Neural cell (in vitro differentiated cells): ENCODE data around the gene MTHFD1L. TPM values are rescaled to one million over a fixed set of nuclear protein-coding genes. Genes with fewer than 3 reads are reported as not detected.

Experiments used
- H2AFZ ChIP-seq: fragments of 200-600, 300-800 bp; sonication (generic), shearing (Covaris generic); 2 replicates; pipeline ENCODE4 v1.6.0; 2014; ENCODE audit warnings: low read depth, mild to moderate bottlenecking, antibody characterized with exemption, low read length, moderate library complexity
- H3F3A ChIP-seq: fragments of 200-600 bp; shearing (Covaris generic); 2 replicates; pipeline ENCODE4 v1.6.1; 2016; ENCODE audit warnings: mild to moderate bottlenecking, moderate library complexity, mixed read lengths, antibody characterized with exemption, low read length; ENCODE audit not compliant: insufficient read depth, poor library complexity, severe bottlenecking
- H3K27ac ChIP-seq: fragments of 200-600, 300-800 bp; sonication (generic), shearing (Covaris generic); 2 replicates; pipeline ENCODE4 v1.5.1; 2014; ENCODE audit warnings: mild to moderate bottlenecking, low read length, moderate library complexity
- H3K27me3 ChIP-seq: fragments of 300-800, 200-600 bp; sonication (generic), shearing (Covaris generic); 2 replicates; pipeline ENCODE4 v1.6.0; 2014; ENCODE audit warnings: mild to moderate bottlenecking, low read depth, low read length, moderate library complexity; ENCODE audit not compliant: insufficient read depth
- H3K36me3 ChIP-seq: fragments of 300-800, 200-600 bp; sonication (generic), shearing (Covaris generic); 2 replicates; pipeline ENCODE4 v1.5.1; 2014; ENCODE audit warnings: mild to moderate bottlenecking, antibody characterized with exemption, low read length, moderate library complexity; ENCODE audit not compliant: insufficient read depth
- H3K4me2 ChIP-seq: fragments of 300-800, 200-600 bp; sonication (generic), shearing (Covaris generic); 2 replicates; pipeline ENCODE4 v1.6.0; 2014; ENCODE audit warnings: mild to moderate bottlenecking, low read length
- H3K4me3 ChIP-seq: fragments of 300-800, 200-600 bp; sonication (generic), shearing (Covaris generic); 2 replicates; pipeline ENCODE4 v1.5.1; 2014; ENCODE audit warnings: mild to moderate bottlenecking, low read length, moderate library complexity
- H3K79me2 ChIP-seq: fragments of 200-600 bp; shearing (Covaris generic); replicated peaks from 2 replicates; pipeline ENCODE4 v1.6.0; 2014; ENCODE audit warnings: mild to moderate bottlenecking, low read length, moderate library complexity; ENCODE audit not compliant: insufficient read depth
- H3K9ac ChIP-seq: fragments of 300-800, 200-600 bp; sonication (generic), shearing (Covaris generic); 2 replicates; pipeline ENCODE4 v1.6.1; 2016; ENCODE audit warnings: mild to moderate bottlenecking, low read length, mixed read lengths
- H3K9me2 ChIP-seq: fragments of 200-600 bp; shearing (Covaris generic); 2 replicates; pipeline ENCODE4 v1.6.1; 2016; ENCODE audit warnings: mild to moderate bottlenecking, low read length, mixed read lengths; ENCODE audit not compliant: insufficient read depth
- H3K9me3 ChIP-seq: fragments of 200-600, 300-800 bp; sonication (generic), shearing (Covaris generic); 2 replicates; pipeline ENCODE4 v1.6.1; 2016; ENCODE audit warnings: mild to moderate bottlenecking, mixed run types, low read length, moderate library complexity, mixed read lengths
- H4K20me1 ChIP-seq: fragments of 200-600 bp; shearing (Covaris generic); 2 replicates; pipeline ENCODE4 v1.6.1; 2016; ENCODE audit warnings: mild to moderate bottlenecking, mixed run types; ENCODE audit not compliant: insufficient read depth
- CTCF ChIP-seq: fragments of 450-650 bp; IDR thresholded peaks from 2 replicates; pipeline ENCODE4 v1.5.1; 2014; ENCODE audit warnings: antibody characterized with exemption, mild to moderate bottlenecking, moderate library complexity; ENCODE audit not compliant: poor library complexity, severe bottlenecking
- EP300 ChIP-seq: fragments of 450-650 bp; conservative IDR thresholded peaks from 2 replicates; pipeline ENCODE4 v1.6.1; 2014; ENCODE audit warnings: antibody characterized with exemption, mild to moderate bottlenecking, moderate library complexity; ENCODE audit not compliant: poor library complexity, severe bottlenecking
- EZH2 ChIP-seq: fragments of 200-600, 300-800 bp; shearing (Covaris generic), sonication (generic); IDR thresholded peaks from 2 replicates; pipeline ENCODE4 v1.6.1; 2014; ENCODE audit warnings: antibody characterized with exemption, low read length, borderline replicate concordance, mild to moderate bottlenecking; ENCODE audit not compliant: insufficient read depth, poor library complexity, severe bottlenecking
- MXI1 ChIP-seq: fragments of 450-650 bp; conservative IDR thresholded peaks from 2 replicates; pipeline ENCODE4 v1.6.1; 2014; ENCODE audit warnings: antibody characterized with exemption, mild to moderate bottlenecking; ENCODE audit not compliant: poor library complexity, severe bottlenecking
- POLR2AphosphoS5 ChIP-seq: IDR thresholded peaks from 2 replicates; pipeline ENCODE4 v1.6.1; 2012
- RAD21 ChIP-seq: fragments of 450-650 bp; conservative IDR thresholded peaks from 2 replicates; pipeline ENCODE4 v1.6.1; 2014; ENCODE audit warnings: antibody characterized with exemption, mild to moderate bottlenecking, moderate library complexity
- REST ChIP-seq: IDR thresholded peaks from 2 replicates; pipeline ENCODE4 v1.6.1; 2012; ENCODE audit warnings: borderline replicate concordance
- SMC3 ChIP-seq: fragments of 450-650 bp; conservative IDR thresholded peaks from 2 replicates; pipeline ENCODE4 v1.6.1; 2014; ENCODE audit warnings: antibody characterized with exemption, mild to moderate bottlenecking, moderate library complexity; ENCODE audit not compliant: poor library complexity
- TAF1 ChIP-seq: IDR thresholded peaks from 2 replicates; pipeline ENCODE4 v1.6.1; 2012; ENCODE audit warnings: low read depth
- polyA plus RNA-seq: library from polyadenylated mRNA; depleted of rRNA; stranded (reverse); fragments of >200 nt; gene quantifications from 2 replicates; pipeline ENCODE4 v1.2.3, GENCODE V29; 2014

MTHFD1L gene
- polyA plus RNA-seq, 1 donor from 2014 or later = 6.3 TPM

GRCh38 chr6:151140767-151141166 lies 275.3 kb downstream of the MTHFD1L start:
- TF ChIP-seq TAF1 (no peak), CTCF (no peak), EZH2 (no peak), REST (no peak), RAD21 (no peak), MXI1 (no peak), SMC3 (no peak), EP300 (no peak), POLR2AphosphoS5 (no peak)
- Histone ChIP-seq H3K27ac (no peak overlapping the region), H3K4me3 (no peak overlapping the region), H3K79me2 (no peaks in the 10 kb centered on the region), H3K36me3 (no peaks in the 10 kb centered on the region), H3K27me3 (no peaks in the 10 kb centered on the region), H3K4me2 (no peak overlapping the region), H3K9ac (no peak overlapping the region), H3K9me3 (no peaks in the 10 kb centered on the region), H2AFZ (no peak overlapping the region), H3F3A (no peaks in the 10 kb centered on the region), H4K20me1 (no peaks in the 10 kb centered on the region), H3K9me2 (no peaks in the 10 kb centered on the region)

DNA sequence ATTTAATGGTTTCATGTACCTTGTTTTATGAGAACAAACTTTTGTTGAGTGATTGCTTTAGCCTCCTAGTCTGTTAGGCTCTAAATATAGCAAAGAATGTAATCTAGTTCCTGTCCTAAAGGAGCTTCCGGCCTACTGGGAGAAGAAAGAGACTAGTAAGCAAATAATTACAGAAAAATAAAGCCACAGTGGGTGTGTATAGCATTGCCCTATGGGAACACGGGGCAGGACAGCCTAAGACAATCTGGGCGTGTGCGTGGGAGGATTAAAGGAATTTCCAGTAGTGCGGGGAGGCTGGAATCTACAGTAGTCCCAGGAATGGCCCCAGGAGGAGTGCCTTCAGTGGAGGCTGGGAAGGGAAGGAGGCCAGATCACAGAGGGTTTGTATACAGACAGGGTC lies 276.2 kb downstream of the MTHFD1L start:
- no peaks in the 10 kb centered on the region for H3K27me3 ChIP-seq
- no peak overlapping the region for H3K4me2 ChIP-seq
- H4K20me1 ChIP-seq = no peaks in the 10 kb centered on the region
- no peak for TF ChIP-seq RAD21
- no peak for TF ChIP-seq EZH2
- no peak for TF ChIP-seq CTCF
- TF ChIP-seq POLR2AphosphoS5 = no peak
- no peak for TF ChIP-seq SMC3
- TF ChIP-seq MXI1 = no peak
- no peak overlapping the region for H2AFZ ChIP-seq
- H3F3A ChIP-seq = no peaks in the 10 kb centered on the region
- no peaks in the 10 kb centered on the region for H3K9me3 ChIP-seq
- H3K9ac ChIP-seq = no peak overlapping the region
- H3K4me3 ChIP-seq = no peak overlapping the region
- H3K79me2 ChIP-seq = no peaks in the 10 kb centered on the region
- no peak overlapping the region for H3K27ac ChIP-seq
- H3K36me3 ChIP-seq = no peaks in the 10 kb centered on the region
- no peaks in the 10 kb centered on the region for H3K9me2 ChIP-seq
